NCI-H146 (cell line): Measurements from ENCODE around the gene C3AR1.
"Not testable (repeated sequence)": the region's sequence is repeated elsewhere in the genome, so short reads cannot be mapped to it uniquely, and the experiment has no call there.

Experiments
- DNase-seq: peaks from one replicate; lab custom pipeline; 2025; lab: John Stamatoyannopoulos, UW

Gene C3AR1

GRCh38 chr12:8065991-8066594, at the start of gene C3AR1:
TSS of gene C3AR1 (minus strand) at chr12:8066359. CDS start at chr12:8060185, 6,174 bp downstream.
- DNase-seq, result no peak

- not testable (repeated sequence) for DNase-seq
These were observed 47.0 kb upstream of the C3AR1 start for GRCh38 chr12:8113117-8113516.

GRCh38 chr12:8108808-8109398, 42.7 kb upstream of the C3AR1 start:
- DNase-seq, result peak; percentile 66

GRCh38 chr12:8099235-8099634, 33.1 kb upstream of the C3AR1 start:
- DNase-seq, result no peak

GRCh38 chr12:8096281-8096915, 30.2 kb upstream of the C3AR1 start:
- DNase-seq, result no peak

- DNase-seq, result no peak
These were observed 27.1 kb upstream of the C3AR1 start for GRCh38 chr12:8093291-8093690.

- DNase-seq, result no peak
These were observed 23.6 kb upstream of the C3AR1 start for GRCh38 chr12:8089716-8090115.

- not testable (repeated sequence) for DNase-seq
These were observed 23.1 kb upstream of the C3AR1 start for GRCh38 chr12:8089277-8089676.

GRCh38 chr12:8088574-8088973, 22.4 kb upstream of the C3AR1 start:
- no peak for DNase-seq

GRCh38 chr12:8087666-8088065, 21.5 kb upstream of the C3AR1 start:
- no peak for DNase-seq

GRCh38 chr12:8084351-8084750, 18.2 kb upstream of the C3AR1 start:
- not testable (repeated sequence) for DNase-seq

GRCh38 chr12:8082808-8083100, 16.6 kb upstream of the C3AR1 start:
- no peak for DNase-seq

GRCh38 chr12:8081251-8081920, 15.2 kb upstream of the C3AR1 start:
- DNase-seq, result peak; percentile 45

GRCh38 chr12:8080120-8080519, 14.0 kb upstream of the C3AR1 start:
- no peak for DNase-seq

- no peak for DNase-seq
These were observed 12.8 kb upstream of the C3AR1 start for GRCh38 chr12:8078916-8079315.

- DNase-seq, result peak; percentile 75
These were observed 12.2 kb upstream of the C3AR1 start for GRCh38 chr12:8078398-8078797.

GRCh38 chr12:8077207-8077606, 11.0 kb upstream of the C3AR1 start:
- DNase-seq, result peak; percentile 91

- no peak for DNase-seq
These were observed 10.2 kb upstream of the C3AR1 start for GRCh38 chr12:8076366-8076765.

GRCh38 chr12:8075935-8076334, 9.8 kb upstream of the C3AR1 start:
- no peak for DNase-seq

GRCh38 chr12:8071820-8072219, 5.7 kb upstream of the C3AR1 start:
- DNase-seq, result not testable (repeated sequence)

GRCh38 chr12:8069582-8069981, 3.4 kb upstream of the C3AR1 start:
- DNase-seq, result no peak

- DNase-seq, result no peak
These were observed 2.0 kb downstream of the C3AR1 start for GRCh38 chr12:8064131-8064530.

- no peak for DNase-seq
These were observed 7.7 kb downstream of the C3AR1 start for GRCh38 chr12:8058506-8058905.
